A549 treated with AZD9567 at 1 μM for 4 hours (cell line): ENCODE results near the gene PHAX. TPM values are rescaled to one million over a fixed set of nuclear protein-coding genes. Genes with fewer than 3 reads are reported as not detected.

Experiments used
- total RNA-seq: library from RNA; stranded (reverse); fragments of 200-300 nt; extraction: Qiagen RNA extraction; gene quantifications from 5 replicates; pipeline ENCODE4 v1.2.3, GENCODE V29; 2022; ENCODE audit not compliant: insufficient read depth

The PHAX gene
- total RNA-seq, result 48.8 to 55.3 TPM (median 51.8 TPM) in 5 replicates

GRCh38 chr5:126600631-126601511 lies at the start of gene PHAX:
TSS of gene PHAX (plus strand) at chr5:126600947. CDS start at chr5:126600963, 16 bp downstream.

GRCh38 chr5:126594748-126595485 lies 5.8 kb upstream of the PHAX start, which contains the start of gene ALDH7A1:
TSS of gene ALDH7A1 (minus strand) at chr5:126595219. CDS start at chr5:126595198, 21 bp downstream.

Other genes with a start within 250 kb of the PHAX start
- 0.77 to 1.1 TPM (median 0.80 TPM) in 4 of 5 replicates, not detected in the other for gene GRAMD2B, start 177.5 kb upstream of the PHAX start, total RNA-seq
- 72.4 to 85.0 TPM (median 76.5 TPM) in 5 replicates for gene ALDH7A1, start 5.7 kb upstream of the PHAX start, total RNA-seq
- 49.6 to 64.2 TPM (median 52.8 TPM) in 5 replicates for gene LMNB1, start 176.2 kb downstream of the PHAX start, total RNA-seq